Central memory CD4-positive, alpha-beta T cell (primary cell): ENCODE measurements around the gene FAM114A1.
"Not testable (repeated sequence)": the region's sequence is repeated elsewhere in the genome, so short reads cannot be mapped to it uniquely, and the experiment has no call there.

Experiments used
- DNase-seq: peaks from one replicate; pipeline ENCODE4 v3.0.0; 2022

Gene FAM114A1

GRCh38 chr4:38940476-38940875 lies 72.9 kb downstream of the FAM114A1 start:
- no peak for DNase-seq

DNA sequence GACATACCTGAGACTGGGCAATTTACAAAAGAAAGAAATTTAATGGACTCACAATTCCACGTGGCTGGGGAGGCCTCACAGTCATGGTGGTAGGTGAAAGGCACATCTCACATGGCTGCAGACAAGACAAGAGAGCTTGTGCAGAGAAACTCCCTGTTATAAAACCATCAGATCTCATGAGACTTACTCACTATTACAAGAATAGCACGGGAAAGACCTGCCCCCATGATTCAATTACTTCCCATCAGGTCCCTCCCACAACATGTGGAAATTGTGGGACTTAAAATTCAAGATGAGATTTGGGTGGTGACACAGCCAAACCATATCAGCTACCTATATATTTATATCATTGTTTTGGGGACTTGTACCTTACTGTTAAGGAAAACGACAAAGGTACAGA lies 74.3 kb downstream of the FAM114A1 start:
- not testable (repeated sequence) for DNase-seq

DNA sequence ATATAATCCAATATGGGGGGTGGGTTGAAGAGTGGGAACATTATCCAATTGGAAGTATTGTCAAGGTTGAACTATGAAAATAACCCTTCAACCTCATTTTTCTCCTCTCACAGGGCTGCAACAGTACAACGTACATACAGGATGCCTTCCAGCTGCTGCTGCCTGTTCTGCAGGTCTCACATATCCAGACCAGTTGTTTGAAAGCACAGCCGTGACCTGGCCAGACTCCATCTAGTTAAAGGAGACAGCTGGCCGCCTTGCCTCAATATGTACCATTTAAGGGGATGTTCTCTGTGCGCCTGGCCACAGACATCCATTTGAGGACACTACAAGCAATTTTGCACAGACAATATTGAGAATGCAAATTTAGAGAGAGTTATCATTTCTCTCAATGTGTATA lies 75.7 kb downstream of the FAM114A1 start:
- DNase-seq: no peak

- DNase-seq: no peak
These were observed 76.8 kb downstream of the FAM114A1 start for GRCh38 chr4:38944440-38944839.

- DNase-seq: no peak
These were observed 79.3 kb downstream of the FAM114A1 start for GRCh38 chr4:38946919-38947318.

DNA sequence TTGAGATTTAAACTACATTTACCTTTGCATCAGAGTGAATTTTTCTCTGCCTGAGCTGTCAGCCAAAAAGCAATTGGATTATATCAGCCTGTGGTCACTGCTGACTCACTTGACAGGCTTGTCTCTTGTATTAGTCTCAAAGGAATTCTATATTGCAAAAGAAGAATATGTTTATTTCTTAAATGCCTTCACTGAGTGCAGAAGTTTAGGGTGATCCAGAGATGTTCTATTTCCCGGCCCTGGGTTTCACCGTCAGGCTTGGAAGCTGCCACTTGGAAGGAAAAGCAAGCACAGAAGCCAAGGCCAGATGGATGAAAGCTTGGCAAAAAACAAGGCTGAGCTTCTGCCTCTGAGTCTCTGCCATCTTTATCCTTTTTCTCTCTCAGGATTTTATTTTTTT lies 80.9 kb downstream of the FAM114A1 start:
- no peak for DNase-seq

- DNase-seq: peak; percentile 85
These were observed 81.9 kb downstream of the FAM114A1 start for GRCh38 chr4:38949411-38950051.

DNA sequence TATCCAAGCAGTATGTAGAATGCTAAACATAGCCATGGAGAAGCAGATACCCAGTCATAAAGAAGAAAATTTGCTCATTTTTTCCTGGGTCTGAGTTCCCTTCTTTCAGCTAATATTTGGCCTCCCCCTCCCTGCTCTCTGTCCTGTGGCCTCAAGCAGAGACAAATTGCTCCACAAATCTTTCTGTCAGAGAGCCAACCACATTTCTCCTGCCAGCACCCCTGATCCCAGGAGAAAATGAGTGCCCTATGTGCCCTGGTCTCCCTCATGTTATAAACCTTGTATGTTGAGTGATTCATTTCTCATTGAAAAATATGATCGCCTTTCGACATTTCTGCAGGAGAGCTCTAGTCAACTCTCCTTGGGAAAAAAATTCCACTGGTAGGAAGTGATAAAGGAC lies 82.6 kb downstream of the FAM114A1 start:
- DNase-seq: no peak

DNA sequence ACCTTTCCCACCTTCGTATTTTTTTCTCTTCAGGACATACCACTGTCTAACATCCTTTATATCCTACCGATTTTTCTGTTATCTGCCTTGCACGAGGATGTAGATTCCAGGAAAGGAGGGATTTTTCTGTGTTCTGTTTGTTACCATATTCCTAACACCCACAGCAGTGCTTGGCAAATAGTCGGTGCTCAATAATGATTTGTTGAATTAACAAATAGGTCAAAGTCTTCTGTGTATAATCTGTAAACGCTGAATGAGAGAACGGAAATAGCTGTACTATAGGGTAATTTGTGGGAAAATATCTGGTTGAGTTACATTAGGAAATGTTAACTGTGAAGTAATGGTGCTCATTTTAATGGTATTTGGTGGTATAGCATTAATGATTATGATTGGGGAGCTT lies 83.1 kb downstream of the FAM114A1 start:
- no peak for DNase-seq

GRCh38 chr4:38951598-38951997 lies 84.0 kb downstream of the FAM114A1 start:
- no peak for DNase-seq

DNA sequence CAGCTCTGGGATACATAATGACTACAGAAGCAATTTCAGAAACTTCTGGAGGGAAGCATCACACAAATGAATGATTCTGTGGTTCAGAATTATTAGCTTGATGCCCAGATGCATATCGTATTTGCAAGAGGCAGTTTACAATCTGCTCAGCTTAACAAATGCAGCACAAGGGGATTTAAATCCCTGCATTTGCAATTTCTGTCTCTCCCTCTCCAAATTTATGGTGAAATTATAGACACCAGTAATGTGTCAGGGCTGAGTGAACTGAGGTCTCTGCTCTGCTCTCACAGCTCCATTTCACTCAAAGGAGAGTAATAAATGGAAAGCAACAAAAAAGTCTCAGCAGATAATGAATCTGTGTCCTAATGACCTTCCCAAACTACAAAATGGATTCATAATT lies 84.4 kb downstream of the FAM114A1 start:
- no peak for DNase-seq

DNA sequence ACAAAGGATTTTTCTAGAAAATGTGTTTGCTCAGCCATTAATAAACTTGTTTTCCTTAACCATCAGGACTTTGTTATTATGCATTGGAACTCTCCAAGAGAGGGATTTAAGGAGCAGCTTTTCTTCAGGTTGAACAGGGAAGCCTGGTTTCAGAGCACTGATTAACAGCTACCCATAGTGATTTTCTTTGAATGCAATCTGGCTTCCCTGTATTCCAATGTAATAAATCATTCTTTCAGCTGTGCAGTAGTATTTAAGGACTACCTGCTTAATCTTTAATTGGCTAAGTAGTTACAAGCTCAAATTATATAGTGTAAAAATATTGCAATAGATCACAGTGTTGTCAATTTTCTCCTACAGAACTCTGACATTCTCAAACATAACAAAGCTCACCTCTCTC lies 87.1 kb downstream of the FAM114A1 start:
- no peak for DNase-seq

GRCh38 chr4:38955957-38956356 lies 88.4 kb downstream of the FAM114A1 start:
- no peak for DNase-seq

DNA sequence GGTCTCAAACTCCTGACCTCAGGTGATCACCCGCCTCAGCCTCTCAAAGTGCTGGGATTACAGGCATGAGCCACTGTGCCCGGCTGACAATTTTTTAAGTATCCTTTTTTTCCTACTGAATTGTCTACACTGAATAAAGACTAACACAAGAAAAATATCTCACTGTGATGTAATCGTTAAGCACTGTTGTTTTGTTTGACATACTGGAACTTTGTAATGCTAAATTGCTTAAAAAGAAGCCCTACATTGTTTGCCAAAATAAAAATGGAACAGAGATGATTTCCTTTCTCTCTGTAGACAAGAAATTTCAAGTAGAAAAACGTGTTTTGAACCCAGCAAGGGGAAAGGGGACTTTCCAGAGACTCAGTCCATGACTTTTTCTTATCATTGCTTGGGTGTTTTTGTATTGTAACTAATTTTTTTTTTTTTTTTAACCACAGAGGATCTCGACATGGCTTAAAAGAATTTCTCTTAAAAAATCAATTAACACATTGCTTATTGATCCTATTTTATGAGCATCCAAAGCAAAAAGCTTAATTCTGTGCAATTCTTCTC lies 89.7 kb downstream of the FAM114A1 start:
- no peak for DNase-seq

DNA sequence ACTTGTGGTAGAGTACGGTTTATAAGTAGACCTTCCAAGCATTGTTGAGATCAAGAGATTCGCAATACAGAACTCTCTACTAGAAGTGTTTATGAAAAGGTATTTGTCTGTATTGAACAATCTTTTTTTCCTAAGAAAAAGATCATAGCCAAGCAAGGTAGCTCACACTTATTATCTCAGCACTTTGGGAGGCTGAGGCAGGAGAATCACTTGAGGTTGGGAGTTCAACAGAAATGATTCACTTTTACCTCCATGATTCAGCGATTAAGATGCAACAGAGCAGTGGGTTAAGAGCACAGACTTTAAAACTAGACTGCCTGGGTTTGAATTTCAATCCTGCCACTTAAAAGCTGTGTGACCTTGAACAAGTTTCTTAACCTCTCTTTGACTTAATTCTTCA lies 90.3 kb downstream of the FAM114A1 start:
- no peak for DNase-seq

- DNase-seq: no peak
These were observed 91.0 kb downstream of the FAM114A1 start for GRCh38 chr4:38958453-38959190.

DNA sequence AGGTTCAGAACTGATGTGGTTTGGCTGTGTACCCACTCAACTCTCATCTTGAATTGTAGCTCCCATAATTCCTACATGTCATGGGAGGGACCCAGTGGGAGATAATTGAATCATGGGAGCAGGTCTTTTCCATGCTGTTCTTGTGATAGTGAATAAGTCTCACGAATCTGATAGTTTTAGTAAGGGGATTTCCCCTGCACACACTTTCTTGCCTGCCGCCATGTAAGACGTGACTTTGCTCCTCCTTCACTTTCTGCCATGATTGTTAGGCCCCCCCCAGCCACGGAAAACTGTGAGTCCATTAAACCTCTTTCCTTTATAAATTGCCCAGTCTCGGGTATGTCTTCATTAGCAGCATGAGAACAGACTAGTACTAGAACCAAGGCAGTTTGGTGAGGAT lies 91.6 kb downstream of the FAM114A1 start:
- not testable (repeated sequence) for DNase-seq

DNA sequence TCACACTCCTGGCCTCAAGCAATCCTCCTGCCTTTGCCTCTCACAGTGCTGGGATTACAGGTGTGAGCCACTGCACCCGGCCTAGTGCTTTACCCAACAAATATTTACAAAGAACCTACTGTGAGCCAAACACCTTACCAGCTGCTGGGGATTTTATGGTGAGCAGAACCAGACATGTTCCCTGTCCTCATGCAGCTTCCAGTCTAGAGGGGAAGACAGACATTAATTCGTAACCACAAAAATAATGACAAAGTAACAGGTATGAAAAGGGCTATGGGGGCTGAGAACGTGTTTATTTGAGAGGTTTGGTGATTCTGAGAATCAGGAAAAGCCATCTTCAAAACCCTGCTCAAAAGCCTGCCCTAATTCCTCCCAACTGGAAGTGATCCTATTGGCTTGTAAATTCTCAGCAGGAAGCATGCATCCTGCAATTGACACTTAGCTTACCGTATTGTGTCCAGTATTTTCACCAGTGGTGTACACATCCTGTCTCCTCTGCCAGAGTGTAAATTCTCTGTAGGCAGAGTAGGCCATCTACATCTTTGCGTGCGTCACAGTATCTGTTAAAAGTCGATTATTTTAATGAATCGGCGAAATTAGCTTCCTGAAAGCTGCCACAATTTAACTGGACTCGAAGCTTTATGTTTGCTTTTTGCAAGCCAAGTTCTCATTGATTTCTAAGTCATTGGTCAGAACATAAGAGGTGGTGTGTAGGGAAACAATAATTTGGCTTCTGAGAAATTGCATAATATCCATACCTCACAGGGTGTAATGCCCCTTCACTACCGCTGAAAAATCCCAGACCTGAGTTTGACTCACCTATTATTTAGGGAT lies 97.6 kb downstream of the FAM114A1 start:
- no peak for DNase-seq

DNA sequence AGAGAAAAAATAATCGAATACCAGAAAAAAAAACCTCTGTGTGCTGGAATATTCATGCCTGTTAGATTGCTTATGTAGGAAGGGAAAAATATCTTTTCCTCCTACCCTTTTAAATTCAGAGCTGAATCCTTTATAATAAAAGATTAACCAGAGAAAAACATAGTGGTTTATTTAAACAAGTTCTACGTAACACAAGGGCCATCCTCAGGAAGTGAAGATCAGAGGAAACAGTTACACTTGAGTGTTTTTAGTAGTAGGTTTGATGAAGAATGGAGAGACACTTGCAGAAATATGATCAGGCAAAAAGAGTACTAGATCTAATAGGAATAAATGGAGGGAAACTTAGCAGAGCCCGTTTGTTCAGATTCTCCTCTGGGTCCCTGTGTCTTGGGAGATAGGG lies 98.3 kb downstream of the FAM114A1 start:
- DNase-seq: no peak

DNA sequence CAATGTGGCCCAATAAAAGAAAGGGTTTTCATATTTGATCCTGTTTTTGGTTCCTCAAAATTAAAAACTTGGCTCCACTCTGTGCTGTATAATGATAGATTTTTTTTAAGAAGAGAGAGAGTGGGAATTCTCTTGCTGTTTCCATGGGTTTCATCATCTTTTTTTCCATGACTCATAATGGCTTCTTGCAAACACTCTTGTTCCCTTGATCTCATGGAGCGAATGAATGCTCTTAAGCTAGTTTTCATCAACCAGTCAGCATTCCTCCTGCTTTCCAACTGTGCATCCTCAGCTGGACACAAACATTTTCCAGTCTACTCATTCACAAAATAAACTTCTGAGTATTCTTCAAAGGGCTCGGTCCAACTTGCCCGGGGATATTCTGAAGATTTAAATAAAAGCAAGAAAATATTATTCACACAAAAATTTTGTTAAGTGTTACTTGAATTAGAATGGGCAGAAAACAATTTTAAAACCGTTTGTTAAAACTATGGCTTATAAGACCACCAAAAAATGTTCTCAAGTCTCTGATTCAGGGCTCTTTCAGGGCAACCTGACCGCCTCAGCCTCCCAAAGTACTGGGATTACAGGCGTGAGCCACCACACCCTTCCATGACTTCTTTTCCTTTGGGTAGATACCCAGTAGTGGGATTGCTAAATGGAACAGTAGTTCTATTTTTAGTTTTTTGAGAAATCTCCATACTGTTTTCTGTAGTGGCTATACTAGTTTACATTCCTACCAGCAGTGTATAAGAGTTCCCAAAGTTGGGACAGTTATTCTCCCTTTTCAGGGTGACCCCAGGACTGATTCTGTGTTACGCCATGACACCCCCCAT lies 99.9 kb downstream of the FAM114A1 start:
- no peak for DNase-seq

DNA sequence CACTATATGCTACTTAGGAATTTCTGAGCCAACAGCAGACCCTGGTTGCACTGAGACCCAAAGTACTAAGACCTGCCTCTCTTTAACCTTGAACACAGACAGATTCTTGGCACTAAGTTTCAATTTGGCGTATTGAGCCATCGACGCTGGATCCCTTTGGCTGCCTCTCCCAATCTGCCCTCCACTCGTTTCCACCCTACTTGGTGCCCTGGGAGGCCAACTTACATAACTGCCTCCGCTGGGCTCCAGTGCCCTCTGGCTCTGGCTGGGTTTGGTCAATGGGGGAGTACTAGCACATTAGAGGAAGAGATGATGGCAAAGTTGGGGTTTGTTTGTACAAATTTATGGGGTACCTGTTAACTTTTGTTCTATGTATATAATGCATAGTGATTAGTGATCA lies 101.1 kb downstream of the FAM114A1 start:
- DNase-seq: no peak

GRCh38 chr4:38976308-38976707 lies 108.7 kb downstream of the FAM114A1 start:
- no peak for DNase-seq

- DNase-seq: no peak
These were observed 111.5 kb downstream of the FAM114A1 start for GRCh38 chr4:38979081-38979480.
